Progenitor cell of endocrine pancreas (in vitro differentiated cells): ENCODE data around the gene OSBPL8. TPM values are rescaled to one million over a fixed set of nuclear protein-coding genes. Genes with fewer than 3 reads are reported as not detected.

ENCODE experiments used
- DNase-seq: peaks from one replicate; pipeline ENCODE4 v3.0.0; 2021; ENCODE audit warnings: low spot score; ENCODE audit not compliant: unreplicated experiment
- H3K27ac Mint-ChIP-seq: 2 replicates; pipeline ENCODE4 v1.8.0; 2021; ENCODE audit warnings: mild to moderate bottlenecking, moderate library complexity, mixed read lengths
- H3K27me3 Mint-ChIP-seq: 2 replicates; pipeline ENCODE4 v1.8.0; 2021; ENCODE audit warnings: mixed read lengths
- H3K36me3 Mint-ChIP-seq: 2 replicates; pipeline ENCODE4 v1.8.0; 2022; ENCODE audit warnings: mixed read lengths; ENCODE audit not compliant: insufficient read depth
- H3K4me1 Mint-ChIP-seq: 2 replicates; pipeline ENCODE4 v1.8.0; 2021; ENCODE audit warnings: low read depth, mixed read lengths
- H3K4me3 Mint-ChIP-seq: 2 replicates; pipeline ENCODE4 v1.8.0; 2021; ENCODE audit warnings: low read depth, mild to moderate bottlenecking, moderate library complexity, mixed read lengths
- H3K9me3 Mint-ChIP-seq: 2 replicates; pipeline ENCODE4 v1.8.0; 2021; ENCODE audit warnings: low read depth, mixed read lengths
- CTCF ChIP-seq: fragments of 200-600 bp; sonication (generic); IDR thresholded peaks from one replicate; pipeline ENCODE4 v1.5.0; 2021; ENCODE audit warnings: antibody characterized with exemption, mild to moderate bottlenecking; ENCODE audit not compliant: unreplicated experiment
- total RNA-seq: library from RNA; stranded (reverse); gene quantifications from 2 replicates; pipeline ENCODE4 v1.2.1, GENCODE V29; 2021

The OSBPL8 gene
- total RNA-seq, 1 donor from 2014 or later, result 65.3 TPM

DNA sequence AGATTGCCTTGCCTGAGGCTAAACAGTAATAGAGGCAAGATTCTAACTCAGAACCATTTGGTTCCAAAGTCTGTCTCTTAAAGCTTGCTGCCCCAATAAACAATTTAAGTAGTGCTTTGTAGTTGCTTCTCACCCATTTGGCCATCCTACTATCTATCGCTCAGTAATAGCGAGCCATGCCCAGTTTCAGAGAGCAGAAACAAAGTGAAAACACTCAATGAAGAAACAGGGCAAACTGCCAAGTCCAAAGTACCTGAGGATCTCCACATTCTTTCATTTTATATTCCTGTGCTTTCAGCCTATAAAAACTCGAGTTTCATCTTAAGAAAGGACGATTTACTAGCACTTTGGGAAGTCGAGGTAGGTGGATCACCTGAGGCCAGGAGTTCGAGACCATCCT lies 108.0 kb downstream of the OSBPL8 start:
- no peak overlapping the region for H3K27ac Mint-ChIP-seq
- H3K4me3 Mint-ChIP-seq, result no peak overlapping the region
- no peaks in the 10 kb centered on the region for H3K9me3 Mint-ChIP-seq
- no peaks in the 10 kb centered on the region for H3K4me1 Mint-ChIP-seq
- H3K36me3 Mint-ChIP-seq, result peaks cover 13% of the 10 kb centered on the region
- TF ChIP-seq CTCF, result no peak
- no peak for DNase-seq
- no peaks in the 10 kb centered on the region for H3K27me3 Mint-ChIP-seq

- TF ChIP-seq CTCF, result no peak
- H3K4me3 Mint-ChIP-seq, result no peak overlapping the region
- H3K9me3 Mint-ChIP-seq, result no peaks in the 10 kb centered on the region
- peaks cover 13% of the 10 kb centered on the region for H3K36me3 Mint-ChIP-seq
- no peaks in the 10 kb centered on the region for H3K27me3 Mint-ChIP-seq
- H3K4me1 Mint-ChIP-seq, result no peaks in the 10 kb centered on the region
- DNase-seq, result no peak
- H3K27ac Mint-ChIP-seq, result no peak overlapping the region
Observed at GRCh38 chr12:76450690-76451089, 108.9 kb downstream of the OSBPL8 start.

GRCh38 chr12:76449993-76450392 lies 109.6 kb downstream of the OSBPL8 start:
- H3K27me3 Mint-ChIP-seq, result no peaks in the 10 kb centered on the region
- no peak for DNase-seq
- H3K4me3 Mint-ChIP-seq, result no peak overlapping the region
- H3K27ac Mint-ChIP-seq, result no peak overlapping the region
- no peak for TF ChIP-seq CTCF
- peaks cover 13% of the 10 kb centered on the region for H3K36me3 Mint-ChIP-seq
- H3K4me1 Mint-ChIP-seq, result no peaks in the 10 kb centered on the region
- no peaks in the 10 kb centered on the region for H3K9me3 Mint-ChIP-seq

GRCh38 chr12:76449583-76449982 lies 110.0 kb downstream of the OSBPL8 start:
- no peak for DNase-seq
- H3K27me3 Mint-ChIP-seq, result no peaks in the 10 kb centered on the region
- peaks cover 13% of the 10 kb centered on the region for H3K36me3 Mint-ChIP-seq
- no peak for TF ChIP-seq CTCF
- no peaks in the 10 kb centered on the region for H3K9me3 Mint-ChIP-seq
- no peak overlapping the region for H3K4me3 Mint-ChIP-seq
- no peaks in the 10 kb centered on the region for H3K4me1 Mint-ChIP-seq
- H3K27ac Mint-ChIP-seq, result no peak overlapping the region

DNA sequence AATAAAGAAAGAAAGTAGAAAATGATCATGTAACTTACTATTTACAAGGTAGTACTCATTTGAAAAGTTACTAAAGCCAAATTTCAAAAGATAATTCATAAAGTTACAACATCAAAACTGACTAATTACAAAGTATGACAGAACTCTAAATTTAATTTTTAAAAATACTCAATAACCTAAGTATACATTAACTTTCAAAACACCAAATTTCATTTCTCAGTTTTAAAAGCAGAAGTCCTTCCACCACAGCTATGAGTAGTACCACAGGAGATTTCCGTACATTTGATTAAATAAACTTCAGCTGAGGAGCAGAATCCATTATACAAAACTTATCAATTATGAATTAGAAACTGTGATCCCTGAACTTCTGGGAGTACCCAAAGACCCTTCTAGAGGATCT lies 110.6 kb downstream of the OSBPL8 start:
- Mint-ChIP-seq H3K4me3 (no peak overlapping the region), H3K27ac (no peak overlapping the region), H3K36me3 (peaks cover 13% of the 10 kb centered on the region), H3K9me3 (no peaks in the 10 kb centered on the region), H3K4me1 (peaks cover 2% of the 10 kb centered on the region), H3K27me3 (no peaks in the 10 kb centered on the region)
- no peak for TF ChIP-seq CTCF
- DNase-seq, result no peak

- no peak for DNase-seq
- no peak overlapping the region for H3K27ac Mint-ChIP-seq
- H3K9me3 Mint-ChIP-seq, result no peaks in the 10 kb centered on the region
- H3K4me1 Mint-ChIP-seq, result peaks cover 4% of the 10 kb centered on the region
- no peak overlapping the region for H3K4me3 Mint-ChIP-seq
- H3K27me3 Mint-ChIP-seq, result no peaks in the 10 kb centered on the region
- H3K36me3 Mint-ChIP-seq, result peaks cover 9% of the 10 kb centered on the region
- no peak for TF ChIP-seq CTCF
Observed at GRCh38 chr12:76446090-76446489, 113.5 kb downstream of the OSBPL8 start.
